Measurements from ENCODE around the gene RC3H1. TPM values are rescaled to one million over a fixed set of nuclear protein-coding genes. Genes with fewer than 3 reads are reported as not detected.
A peak's percentile ranks its signal among the peaks of the same experiment; 100 is the strongest.
"Not testable (repeated sequence)": the region's sequence is repeated elsewhere in the genome, so short reads cannot be mapped to it uniquely, and the experiment has no call there.

RC3H1 gene
- 5.3 TPM for polyA plus RNA-seq (2013, experiment 1 of 2; ENCODE audit: insufficient read length)
- polyA plus RNA-seq (2013, experiment 2 of 2; ENCODE audit: insufficient read length), result 7.1 TPM

- DNase-seq, result peak; percentile 91
Measured at GRCh38 chr1:174022080-174022975, at the start of gene RC3H1. Gene RC3H1 (minus strand): TSS chr1:174022357. CDS start chr1:173992985, 29,372 bp downstream.

GRCh38 chr1:174070614-174071013 lies 48.5 kb upstream of the RC3H1 start:
- DNase-seq, result no peak

- DNase-seq, result no peak
Measured at GRCh38 chr1:174068000-174068399, 45.8 kb upstream of the RC3H1 start.

- peak; percentile 36 for DNase-seq
Measured at GRCh38 chr1:174060090-174060489, 37.9 kb upstream of the RC3H1 start.

- DNase-seq, result peak; percentile 59
Measured at GRCh38 chr1:174058624-174059023, 36.5 kb upstream of the RC3H1 start.

- not testable (repeated sequence) for DNase-seq
Measured at GRCh38 chr1:174056609-174057008, 34.5 kb upstream of the RC3H1 start.

GRCh38 chr1:174055797-174056196 lies 33.6 kb upstream of the RC3H1 start:
- DNase-seq, result not testable (repeated sequence)

- no peak for DNase-seq
Measured at GRCh38 chr1:174053826-174054225, 31.7 kb upstream of the RC3H1 start.

GRCh38 chr1:174052621-174053020 lies 30.5 kb upstream of the RC3H1 start:
- DNase-seq, result no peak

- DNase-seq, result no peak
Measured at GRCh38 chr1:174051956-174052355, 29.8 kb upstream of the RC3H1 start.

GRCh38 chr1:174049514-174049913 lies 27.4 kb upstream of the RC3H1 start:
- DNase-seq, result no peak

- DNase-seq, result no peak
Measured at GRCh38 chr1:174044418-174045222, 22.5 kb upstream of the RC3H1 start.

- DNase-seq, result not testable (repeated sequence)
Measured at GRCh38 chr1:174042509-174042908, 20.4 kb upstream of the RC3H1 start.

GRCh38 chr1:174041369-174041768 lies 19.2 kb upstream of the RC3H1 start:
- no peak for DNase-seq

GRCh38 chr1:174040387-174040786 lies 18.2 kb upstream of the RC3H1 start:
- peak; percentile 57 for DNase-seq

- peak; percentile 32 for DNase-seq
Measured at GRCh38 chr1:174039027-174039426, 16.9 kb upstream of the RC3H1 start.

- no peak for DNase-seq
Measured at GRCh38 chr1:174036798-174037197, 14.6 kb upstream of the RC3H1 start.

GRCh38 chr1:174036204-174036603 lies 14.0 kb upstream of the RC3H1 start:
- no peak for DNase-seq

GRCh38 chr1:174032671-174033222 lies 10.6 kb upstream of the RC3H1 start:
- no peak for DNase-seq

- DNase-seq, result no peak
Measured at GRCh38 chr1:174031099-174031498, 8.9 kb upstream of the RC3H1 start.

GRCh38 chr1:174028495-174028894 lies 6.3 kb upstream of the RC3H1 start:
- DNase-seq, result no peak

- DNase-seq, result no peak
Measured at GRCh38 chr1:174023440-174023839, 1.3 kb upstream of the RC3H1 start.

- no peak for DNase-seq
Measured at GRCh38 chr1:174022976-174023277, 770 bp upstream of the RC3H1 start.
